GM18517 (cell line): ENCODE data around the gene SCGB2B2.
"Not testable (repeated sequence)": the region's sequence is repeated elsewhere in the genome, so short reads cannot be mapped to it uniquely, and the experiment has no call there.

Experiments used
- ATAC-seq: cut with Tn5 transposase; IDR thresholded peaks from one replicate; pipeline ENCODE4 v1.9.1; 2021; ENCODE audit warnings: mild to moderate bottlenecking, moderate library complexity; ENCODE audit not compliant: unreplicated experiment

SCGB2B2 gene, protein sequence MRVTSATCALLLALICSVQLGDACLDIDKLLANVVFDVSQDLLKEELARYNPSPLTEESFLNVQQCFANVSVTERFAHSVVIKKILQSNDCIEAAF

GRCh38 chr19:34676697-34677385, at the start of gene SCGB2B2:
TSS of gene SCGB2B2 (minus strand) at chr19:34677159. CDS start at chr19:34594563, 82,596 bp downstream.
- peak; percentile 42 for ATAC-seq

GRCh38 chr19:34725400-34725799, 48.4 kb upstream of the SCGB2B2 start:
- ATAC-seq: no peak

GRCh38 chr19:34722353-34722752, 45.4 kb upstream of the SCGB2B2 start:
- no peak for ATAC-seq

DNA sequence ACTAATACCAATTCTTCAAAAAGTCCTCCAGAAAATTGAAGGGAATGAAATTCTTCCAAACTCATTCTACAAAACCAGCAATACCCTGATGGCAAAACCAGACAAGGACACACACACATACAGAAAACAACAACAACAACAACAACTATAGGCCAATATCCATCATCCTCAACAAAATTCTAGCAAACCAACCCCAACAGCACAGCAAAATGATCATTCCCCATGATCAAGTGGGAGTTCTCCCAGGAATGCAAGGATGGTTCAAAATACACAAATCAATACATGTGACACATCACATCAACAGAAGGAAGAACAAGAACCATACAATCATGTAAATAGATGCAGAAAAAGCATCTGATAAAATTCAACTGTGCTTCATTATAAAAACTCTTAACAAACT, 38.4 kb upstream of the SCGB2B2 start:
- ATAC-seq: no peak

DNA sequence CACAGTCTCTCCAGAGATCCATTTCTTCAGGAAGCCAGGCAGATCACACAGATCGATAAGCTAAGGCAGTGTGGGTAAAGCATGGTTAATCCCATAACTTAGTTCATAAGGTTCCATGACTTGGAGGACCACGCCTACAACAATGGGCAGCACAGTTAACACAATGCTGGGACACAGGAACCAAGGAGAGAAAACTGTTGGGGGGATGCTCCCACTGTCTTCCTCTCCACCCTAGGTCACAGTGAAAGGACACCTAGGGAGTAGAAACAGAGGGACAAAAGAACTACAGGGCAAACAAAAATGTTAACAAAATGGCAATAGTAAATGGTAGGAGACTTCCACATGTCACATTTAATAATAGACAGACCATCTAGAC, 36.3 kb upstream of the SCGB2B2 start:
- ATAC-seq: no peak

GRCh38 chr19:34712395-34713261, 35.7 kb upstream of the SCGB2B2 start:
- no peak for ATAC-seq

- no peak for ATAC-seq
Observed at GRCh38 chr19:34711890-34712289, 34.9 kb upstream of the SCGB2B2 start.

DNA sequence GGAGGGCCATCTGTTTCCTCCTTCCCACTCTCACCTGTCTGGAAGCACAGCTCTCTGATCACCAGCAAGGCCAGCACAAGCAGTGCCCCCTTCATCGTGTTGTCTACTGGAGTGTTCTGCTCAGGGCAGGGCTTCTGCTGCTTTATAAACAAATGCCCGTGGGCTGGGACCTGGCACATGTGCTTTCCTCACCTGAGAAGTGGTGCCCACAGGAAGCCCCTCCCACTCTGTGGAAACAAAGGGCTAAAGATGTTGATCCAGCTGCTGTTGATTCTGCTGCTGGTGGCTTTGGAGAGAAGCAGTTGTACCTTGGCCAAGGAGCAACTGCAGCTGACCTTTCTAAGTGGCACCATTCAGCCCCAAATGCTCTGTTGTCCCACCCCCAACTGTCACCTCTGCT, 30.7 kb upstream of the SCGB2B2 start:
- no peak for ATAC-seq

- no peak for ATAC-seq
Observed at GRCh38 chr19:34692549-34692948, 15.6 kb upstream of the SCGB2B2 start.

- no peak for ATAC-seq
Observed at GRCh38 chr19:34690372-34690771, 13.4 kb upstream of the SCGB2B2 start.

GRCh38 chr19:34688592-34688991, 11.6 kb upstream of the SCGB2B2 start:
- no peak for ATAC-seq

- ATAC-seq: no peak
Observed at GRCh38 chr19:34687348-34687747, 10.4 kb upstream of the SCGB2B2 start.

- no peak for ATAC-seq
Observed at GRCh38 chr19:34686455-34686854, 9.5 kb upstream of the SCGB2B2 start.

- not testable (repeated sequence) for ATAC-seq
Observed at GRCh38 chr19:34685266-34685665, 8.3 kb upstream of the SCGB2B2 start.

- ATAC-seq: no peak
Observed at GRCh38 chr19:34681478-34681877, 4.5 kb upstream of the SCGB2B2 start.

- ATAC-seq: no peak
Observed at GRCh38 chr19:34678421-34678820, 1.5 kb upstream of the SCGB2B2 start.

DNA sequence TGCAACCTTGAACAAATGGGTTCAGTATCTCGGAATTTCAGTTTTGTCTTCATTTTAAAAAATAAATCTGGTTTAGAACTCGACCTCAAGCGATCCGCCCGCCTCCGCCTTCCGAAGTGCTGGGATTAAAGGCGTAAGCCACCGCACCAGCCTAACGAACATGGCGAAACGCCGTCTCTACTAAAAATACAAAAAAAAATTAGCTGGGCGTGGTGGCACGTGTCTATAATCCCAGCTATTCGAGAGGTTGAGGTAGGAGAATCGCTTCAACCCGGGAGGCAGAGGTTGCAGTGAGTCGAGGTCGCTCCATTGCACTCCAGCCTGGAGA, 1.1 kb upstream of the SCGB2B2 start:
- no peak for ATAC-seq

DNA sequence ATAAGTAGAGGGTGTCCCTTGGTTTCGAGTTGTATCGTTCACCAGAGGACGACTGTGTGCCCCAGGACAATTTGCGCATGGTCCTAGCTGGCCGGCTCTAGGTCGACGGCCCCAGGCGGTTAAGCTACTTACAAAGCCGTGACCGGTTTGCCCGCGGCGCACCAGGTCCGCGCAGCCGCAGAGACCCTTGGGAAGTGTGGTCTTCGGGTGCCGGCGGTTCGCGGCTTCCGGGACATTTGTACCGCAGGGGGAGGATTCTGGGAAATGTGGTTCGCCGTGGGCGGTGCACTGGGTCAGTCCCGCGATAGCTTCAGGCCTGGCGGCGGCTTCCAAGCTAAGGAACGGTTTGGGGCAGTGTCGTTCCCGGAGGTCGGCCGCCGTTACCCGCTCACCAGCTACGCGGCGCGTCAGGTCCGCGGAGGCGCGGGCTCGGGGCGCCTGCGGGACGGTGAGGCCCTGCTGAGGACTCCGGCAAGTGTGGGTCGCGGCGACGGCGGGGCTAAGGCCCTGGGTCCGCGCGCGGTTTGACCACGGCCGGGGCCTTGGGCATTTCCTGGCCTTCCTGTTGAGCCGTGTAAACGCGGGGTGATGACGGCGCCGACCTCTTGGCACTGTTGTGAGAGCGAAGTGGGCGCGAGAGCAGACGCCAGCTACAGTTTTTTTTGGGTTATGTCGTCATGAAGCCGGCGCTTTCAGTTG, 576 bp upstream of the SCGB2B2 start, which contains the start of gene ZNF302:
Gene ZNF302, plus strand, starts transcription at position 293 of the 699 bp plus-strand sequence. CDS start 1,127 bp downstream, outside the sequence.
- peak; percentile 90 for ATAC-seq

- ATAC-seq: no peak
Observed at GRCh38 chr19:34675919-34676318, 1.0 kb downstream of the SCGB2B2 start.

- ATAC-seq: no peak
Observed at GRCh38 chr19:34675250-34675649, 1.7 kb downstream of the SCGB2B2 start.

DNA sequence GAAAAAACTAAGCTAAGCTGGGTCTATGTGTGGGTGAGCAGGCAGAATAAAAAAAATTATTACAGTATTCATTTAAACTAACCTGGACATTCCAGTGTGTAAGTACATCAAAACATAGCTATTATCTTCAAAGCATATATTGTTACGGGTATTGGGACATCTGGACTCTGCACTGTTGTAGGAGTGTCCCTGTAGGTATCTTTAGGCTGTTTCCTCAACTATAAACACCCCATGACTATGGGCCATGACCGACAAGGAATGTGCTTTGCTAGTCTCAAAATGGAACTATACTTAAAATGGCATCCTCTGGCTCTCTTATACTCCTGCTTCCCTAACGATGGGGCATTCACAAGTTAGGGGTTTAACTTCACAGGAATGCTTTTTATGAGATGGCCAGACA, 3.4 kb downstream of the SCGB2B2 start:
- no peak for ATAC-seq
